Esophagus squamous epithelium (tissue), 5 donors: ENCODE data around the gene MKNK1. TPM values are rescaled to one million over a fixed set of nuclear protein-coding genes. Genes with fewer than 3 reads are reported as not detected.
A peak's percentile ranks its signal among the peaks of the same experiment; 100 is the strongest.
"Not testable (repeated sequence)": the region's sequence is repeated elsewhere in the genome, so short reads cannot be mapped to it uniquely, and the experiment has no call there.

ENCODE experiments used
- DNase-seq: peaks from one replicate; lab custom pipeline; 2025; lab: John Stamatoyannopoulos, UW
- H3K27ac ChIP-seq, 4 donors: fragments of 200-600 bp; sonication (generic); one replicate each; pipeline ENCODE4 v1.5.1; 2016 to 2019; ENCODE audit warnings: mild to moderate bottlenecking in 1 of 4
- H3K27me3 ChIP-seq, 4 donors: fragments of 200-600 bp; sonication (generic); 1 replicate in 3 of 4; 2 replicates in 1 of 4; pipeline versions ENCODE4 v1.5.1 to v1.6.0; 2017 to 2021; ENCODE audit warnings: antibody characterized with exemption in 1 of 4
- H3K36me3 ChIP-seq, 3 donors: fragments of 200-600 bp; sonication (generic); one replicate each; pipeline ENCODE4 v1.5.1; 2016 to 2019
- H3K4me1 ChIP-seq, 3 donors: fragments of 200-600 bp; sonication (generic); one replicate each; pipeline ENCODE4 v1.5.1; 2017 to 2019
- H3K4me3 ChIP-seq, 4 donors: fragments of 200-600 bp; sonication (generic); 1 replicate in 3 of 4; 2 replicates in 1 of 4; pipeline ENCODE4 v1.5.1; 2016 to 2019; ENCODE audit warnings: mild to moderate bottlenecking in 2 of 4, moderate library complexity in 1 of 4
- H3K9me3 ChIP-seq, 3 donors: fragments of 200-600 bp; sonication (generic); one replicate each; pipeline ENCODE4 v1.5.1; 2016 to 2019
- POLR2A ChIP-seq, 4 donors: fragments of 450-650 bp; IDR thresholded peaks; one replicate each; pipeline ENCODE4 v1.6.1; 2017; ENCODE audit warnings: antibody characterized with exemption in 4 of 4, mild to moderate bottlenecking in 4 of 4, moderate library complexity in 3 of 4
- WGBS, 2 donors: methylation state at CpG; one replicate each; pipeline ENCODE4 v1.1.5; 2018; 5-methylcytosine and 5-hydroxymethylcytosine counted together
- intact Hi-C: fragments of 100-400 bp; cut with DNase I; formaldehyde crosslinking; loops from one replicate; pipeline ENCODE4 v1.15.0; 2022
- total RNA-seq, 4 donors: library from RNA; depleted of rRNA; stranded (reverse); fragments of >200 nt; gene quantifications; one replicate each; pipeline ENCODE4 v1.1.0, GENCODE V29; 2016
- TF ChIP-seq, protein P1 (sequence below), 6 experiments: fragments of 450-650 bp in 4 of 6; fragments of 200-600 bp in 2 of 6; sonication (generic) in 2 of 6; IDR thresholded peaks; one replicate each; pipeline ENCODE4 v1.5.1; 2016 to 2019; ENCODE audit warnings: antibody characterized with exemption in 6 of 6, mild to moderate bottlenecking in 4 of 6, moderate library complexity in 4 of 6
- donor health status: DM: yes; HTN: yes; CAD: no.

Gene MKNK1
- 10 to 100 TPM; 18.2 to 33.7 (median 33.6) TPM for total RNA-seq

DNA sequence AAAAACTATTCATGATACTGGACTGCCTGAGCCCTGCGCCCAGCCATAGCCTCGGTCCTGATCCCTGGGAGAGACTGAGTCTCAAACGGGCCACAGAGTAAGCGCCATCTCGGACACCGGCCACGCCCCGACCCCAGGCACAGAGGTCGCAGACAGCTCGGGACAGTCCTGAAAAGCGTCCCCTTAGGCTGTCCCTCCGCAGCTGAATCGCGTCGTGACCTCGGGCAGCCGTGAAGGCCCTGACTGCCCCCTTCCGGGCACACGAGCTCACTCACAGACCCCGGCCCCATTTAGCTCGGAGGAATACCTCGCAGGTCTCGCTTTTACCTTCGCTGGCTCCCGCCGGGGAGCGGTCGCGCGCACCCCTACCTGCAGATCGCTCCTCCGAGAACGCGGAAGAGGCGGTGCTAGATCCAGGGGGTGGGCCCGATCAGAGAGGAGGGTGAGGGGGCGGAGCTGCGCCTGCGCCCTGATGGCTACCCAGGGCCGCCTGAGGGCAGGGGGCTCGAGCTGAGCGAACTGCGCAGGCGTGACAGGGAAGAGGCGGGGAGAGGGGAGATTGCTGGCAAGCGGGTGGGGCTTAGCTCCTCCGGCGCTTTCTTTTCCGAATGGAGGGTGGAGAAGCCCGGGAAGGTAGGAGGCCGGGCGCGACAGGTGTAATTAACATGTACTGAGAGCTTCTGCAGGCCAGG is at the start of gene MKNK1:
TSS of gene MKNK1 (minus strand) at position 411 of the 692 bp plus-strand sequence. CDS start 20,941 bp downstream, outside the sequence.
- Histone ChIP-seq H3K4me3 (peak within 1 kb of the TSS; percentile 79 to 99 (median 88)), H3K36me3 (peaks cover 6 to 16% (median 9%) of the 10 kb centered on the region in 3 donors), H3K27me3 (no peaks in the 10 kb centered on the region), H3K4me1 (peaks cover 11 to 84% (median 23%) of the 10 kb centered on the region in 3 donors), H3K27ac (peak within 1 kb of the TSS; percentile 91 to 93 (median 92)), H3K9me3 (no peaks in the 10 kb centered on the region)
- peak; percentile 64 for DNase-seq
- 0 to 1% methylated on average over 14 to 19 of the region's 53 CpGs for WGBS, 2 donors
- TF ChIP-seq, protein P1, sequence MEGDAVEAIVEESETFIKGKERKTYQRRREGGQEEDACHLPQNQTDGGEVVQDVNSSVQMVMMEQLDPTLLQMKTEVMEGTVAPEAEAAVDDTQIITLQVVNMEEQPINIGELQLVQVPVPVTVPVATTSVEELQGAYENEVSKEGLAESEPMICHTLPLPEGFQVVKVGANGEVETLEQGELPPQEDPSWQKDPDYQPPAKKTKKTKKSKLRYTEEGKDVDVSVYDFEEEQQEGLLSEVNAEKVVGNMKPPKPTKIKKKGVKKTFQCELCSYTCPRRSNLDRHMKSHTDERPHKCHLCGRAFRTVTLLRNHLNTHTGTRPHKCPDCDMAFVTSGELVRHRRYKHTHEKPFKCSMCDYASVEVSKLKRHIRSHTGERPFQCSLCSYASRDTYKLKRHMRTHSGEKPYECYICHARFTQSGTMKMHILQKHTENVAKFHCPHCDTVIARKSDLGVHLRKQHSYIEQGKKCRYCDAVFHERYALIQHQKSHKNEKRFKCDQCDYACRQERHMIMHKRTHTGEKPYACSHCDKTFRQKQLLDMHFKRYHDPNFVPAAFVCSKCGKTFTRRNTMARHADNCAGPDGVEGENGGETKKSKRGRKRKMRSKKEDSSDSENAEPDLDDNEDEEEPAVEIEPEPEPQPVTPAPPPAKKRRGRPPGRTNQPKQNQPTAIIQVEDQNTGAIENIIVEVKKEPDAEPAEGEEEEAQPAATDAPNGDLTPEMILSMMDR (IDR thresholded peaks at IDR 0.05) = peak in 4 of 6 experiments; percentile 12 to 26 (median 16)
- peak in 3 of 4 donors; percentile 88 to 96 (median 94) for TF ChIP-seq POLR2A (IDR thresholded peaks at IDR 0.05)
- intact Hi-C loops = no loop called here

DNA sequence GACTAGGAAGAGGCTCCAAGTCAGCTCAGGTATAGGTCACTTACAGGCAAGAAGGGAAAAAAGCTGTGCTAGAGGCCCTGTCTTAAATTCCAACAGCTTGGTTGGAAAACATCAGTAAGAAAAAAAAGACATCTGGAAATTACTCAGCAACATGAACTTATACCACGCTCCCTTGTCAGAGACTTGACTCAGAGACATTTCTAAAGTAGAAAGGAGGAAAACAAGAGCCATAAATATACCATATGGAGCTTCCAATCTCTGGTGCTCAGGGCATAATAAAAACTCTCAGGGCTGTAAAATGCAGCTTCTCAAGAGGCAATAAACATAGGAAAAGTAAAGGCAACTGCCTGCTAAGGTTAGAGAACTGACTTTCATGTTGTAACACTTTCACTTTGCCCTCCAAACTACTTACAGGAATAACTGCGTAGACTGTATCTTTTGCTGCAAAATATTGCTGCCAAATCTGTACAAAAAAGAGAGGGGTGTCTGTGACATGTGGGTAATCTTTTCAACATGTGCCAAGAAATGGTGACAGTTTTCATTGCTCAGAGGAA is 49.4 kb upstream of the MKNK1 start:
- no peak for DNase-seq
- no peak overlapping the region for H3K4me3 ChIP-seq
- peaks cover 0 to 12% (median 7%) of the 10 kb centered on the region in 3 donors for H3K9me3 ChIP-seq
- intact Hi-C loops = no loop called here
- H3K36me3 ChIP-seq = peaks cover 0 to 94% (median 13%) of the 10 kb centered on the region in 3 donors
- 65 to 72% methylated on average over 2 of the region's 2 CpGs for WGBS, 2 donors
- H3K27me3 ChIP-seq = no peaks in the 10 kb centered on the region
- H3K4me1 ChIP-seq = peaks cover 0 to 22% (median 0%) of the 10 kb centered on the region in 3 donors
- no peak for TF ChIP-seq POLR2A (IDR thresholded peaks at IDR 0.05)
- TF ChIP-seq, protein P1 (IDR thresholded peaks at IDR 0.05) = no peak
- peak overlapping the region; percentile 8 to 67 (median 60) for H3K27ac ChIP-seq

DNA sequence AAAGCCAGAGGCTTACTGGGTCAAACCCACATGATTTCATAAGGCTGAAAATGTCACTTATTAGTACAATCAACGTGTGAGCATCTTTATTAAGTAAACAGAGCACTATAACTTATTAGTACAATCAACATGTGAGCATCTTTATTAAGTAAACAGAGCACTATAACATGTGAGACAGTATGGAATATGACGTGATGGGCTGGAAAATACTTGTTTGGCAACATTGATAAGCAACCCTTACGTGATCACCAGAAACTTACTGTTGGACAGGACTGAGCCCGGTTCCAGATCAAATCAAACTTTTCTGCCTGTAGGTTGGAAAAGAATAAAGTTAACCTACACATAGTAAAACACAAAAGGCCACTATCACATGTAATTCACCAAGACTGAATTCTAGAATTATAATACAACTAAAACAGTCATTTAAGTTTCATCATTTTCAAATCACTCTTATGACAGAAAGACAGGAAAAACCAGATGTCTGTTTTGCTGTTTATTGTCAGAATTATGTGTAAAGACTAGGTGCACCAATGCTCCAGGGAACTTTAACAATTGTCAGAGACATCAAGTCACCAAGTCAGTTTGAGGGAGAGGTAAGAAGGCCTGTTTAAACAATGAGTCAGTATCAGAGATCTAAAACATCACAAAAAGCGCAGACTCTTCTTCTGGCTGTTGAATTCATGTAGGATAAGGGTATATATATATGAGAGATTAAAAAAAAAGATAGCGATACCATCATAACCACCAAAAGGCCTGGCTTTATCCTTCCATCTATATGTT is 48.4 kb upstream of the MKNK1 start:
- TF ChIP-seq, protein P1 (IDR thresholded peaks at IDR 0.05) = no peak
- TF ChIP-seq POLR2A (IDR thresholded peaks at IDR 0.05) = no peak
- whole genome bisulfite sequencing, 2 donors = 60 to 63% methylated on average over 6 of the region's 6 CpGs
- intact Hi-C loops = no loop called here
- Histone ChIP-seq H3K27ac (peak overlapping the region; percentile 8 to 67 (median 42)), H3K4me1 (peaks cover 0 to 22% (median 0%) of the 10 kb centered on the region in 3 donors), H3K27me3 (no peaks in the 10 kb centered on the region), H3K9me3 (peaks cover 0 to 12% (median 7%) of the 10 kb centered on the region in 3 donors), H3K4me3 (no peak overlapping the region), H3K36me3 (peaks cover 0 to 94% (median 10%) of the 10 kb centered on the region in 3 donors)
- DNase-seq = no peak

DNA sequence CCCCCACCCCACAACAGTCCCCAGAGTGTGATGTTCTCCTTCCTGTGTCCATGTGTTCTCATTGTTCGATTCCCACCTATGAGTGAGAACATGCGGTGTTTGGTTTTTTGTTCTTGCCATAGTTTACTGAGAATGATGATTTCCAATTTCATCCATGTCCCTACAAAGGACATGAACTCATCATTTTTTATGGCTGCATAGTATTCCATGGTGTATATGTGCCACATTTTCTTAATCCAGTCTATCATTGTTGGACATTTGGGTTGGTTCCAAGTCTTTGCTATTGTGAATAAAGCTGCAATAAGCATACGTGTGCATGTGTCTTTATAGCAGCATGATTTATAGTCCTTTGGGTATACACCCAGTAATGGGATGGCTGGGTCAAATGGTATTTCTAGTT is 47.1 kb upstream of the MKNK1 start:
- Histone ChIP-seq H3K9me3 (peaks cover 0 to 12% (median 7%) of the 10 kb centered on the region in 3 donors), H3K4me1 (peaks cover 0 to 22% (median 0%) of the 10 kb centered on the region in 3 donors), H3K36me3 (peaks cover 0 to 93% (median 4%) of the 10 kb centered on the region in 3 donors)
- H3K27me3 ChIP-seq, H3K27ac ChIP-seq, intact Hi-C loops, DNase-seq, H3K4me3 ChIP-seq: not testable (repeated sequence)
- 80 to 100% methylated on average over 1 to 2 of the region's 3 CpGs for WGBS, 2 donors

DNA sequence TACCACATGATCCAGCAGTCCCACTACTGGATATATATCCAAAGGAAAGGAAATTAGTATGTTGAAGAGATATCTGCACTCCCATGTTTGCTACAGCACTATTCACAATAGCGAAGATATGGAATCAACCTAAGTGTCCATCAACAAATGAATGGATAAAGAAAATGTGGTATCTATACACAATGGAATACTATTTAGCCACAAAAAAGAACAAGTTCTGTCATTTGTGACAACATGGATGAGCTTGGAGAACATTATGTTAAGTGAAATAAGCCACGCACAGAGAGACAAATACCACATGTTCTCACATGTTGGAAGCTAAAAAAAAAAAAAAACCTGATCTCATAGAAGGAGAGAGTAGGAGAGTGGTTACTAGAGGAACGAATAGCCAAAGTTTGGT is 46.4 kb upstream of the MKNK1 start:
- H3K4me3 ChIP-seq = no peak overlapping the region
- no peak for DNase-seq
- intact Hi-C loops = no loop called here
- peaks cover 0 to 22% (median 0%) of the 10 kb centered on the region in 3 donors for H3K4me1 ChIP-seq
- H3K9me3 ChIP-seq = peaks cover 0 to 12% (median 7%) of the 10 kb centered on the region in 3 donors
- H3K27ac ChIP-seq = no peak overlapping the region
- TF ChIP-seq, protein P1 (IDR thresholded peaks at IDR 0.05) = no peak
- TF ChIP-seq POLR2A (IDR thresholded peaks at IDR 0.05) = no peak
- 89 to 96% methylated on average over 3 of the region's 3 CpGs for WGBS, 2 donors
- H3K36me3 ChIP-seq = peaks cover 0 to 93% (median 4%) of the 10 kb centered on the region in 3 donors
- no peaks in the 10 kb centered on the region for H3K27me3 ChIP-seq
